ENCODE data around the gene FRMD4B.

The FRMD4B gene

GRCh38 chr3:69186575-69187093 lies 199.3 kb downstream of the FRMD4B start:
- no peak overlapping the region for H3K4me2 ChIP-seq (ENCODE audit: low read length)
- H4K20me1 ChIP-seq (ENCODE audit: insufficient read depth, low read length), result no peaks in the 10 kb centered on the region
- H3K36me3 ChIP-seq (ENCODE audit: insufficient read depth, low read length), result no peaks in the 10 kb centered on the region
- no peak overlapping the region for H3K27ac ChIP-seq (ENCODE audit: low read depth, low read length, poor library complexity, severe bottlenecking)
- H3K9me3 ChIP-seq (ENCODE audit: low read length), result no peaks in the 10 kb centered on the region
- H3K4me1 ChIP-seq (ENCODE audit: insufficient read depth, low read length, severe bottlenecking), result no peaks in the 10 kb centered on the region
- no peaks in the 10 kb centered on the region for H3F3A ChIP-seq (ENCODE audit: insufficient read depth, low read length)
- no peak overlapping the region for H3K9ac ChIP-seq (ENCODE audit: low read length)
- no peak for TF ChIP-seq CTCF (IDR thresholded peaks at IDR 0.05; ENCODE audit: low read length)
- no peak for TF ChIP-seq EZH2 (IDR thresholded peaks at IDR 0.05; ENCODE audit: borderline replicate concordance, low read length)
- no peaks in the 10 kb centered on the region for H3K27me3 ChIP-seq (ENCODE audit: insufficient read depth, low read length)
- H2AFZ ChIP-seq (ENCODE audit: low read length), result no peak overlapping the region
- H3K79me2 ChIP-seq (ENCODE audit: insufficient read depth, low read length), result no peaks in the 10 kb centered on the region
- H3K9me2 ChIP-seq (ENCODE audit: low read depth, low read length), result no peaks in the 10 kb centered on the region
- H3K4me3 ChIP-seq (ENCODE audit: low read depth, low read length, poor library complexity, severe bottlenecking), result no peak overlapping the region

GRCh38 chr3:69182588-69183316 lies 203.1 kb downstream of the FRMD4B start:
- H3K4me2 ChIP-seq (ENCODE audit: low read length), result no peak overlapping the region
- H3K9me2 ChIP-seq (ENCODE audit: low read depth, low read length), result no peaks in the 10 kb centered on the region
- H3K27me3 ChIP-seq (ENCODE audit: insufficient read depth, low read length), result no peaks in the 10 kb centered on the region
- no peaks in the 10 kb centered on the region for H4K20me1 ChIP-seq (ENCODE audit: insufficient read depth, low read length)
- TF ChIP-seq EZH2 (IDR thresholded peaks at IDR 0.05; ENCODE audit: borderline replicate concordance, low read length) (no peak), CTCF (IDR thresholded peaks at IDR 0.05; ENCODE audit: low read length) (no peak)
- H3K79me2 ChIP-seq (ENCODE audit: insufficient read depth, low read length), result no peaks in the 10 kb centered on the region
- H3K9ac ChIP-seq (ENCODE audit: low read length), result no peak overlapping the region
- no peak overlapping the region for H2AFZ ChIP-seq (ENCODE audit: low read length)
- H3K4me1 ChIP-seq (ENCODE audit: insufficient read depth, low read length, severe bottlenecking), result no peaks in the 10 kb centered on the region
- no peaks in the 10 kb centered on the region for H3K9me3 ChIP-seq (ENCODE audit: low read length)
- H3K4me3 ChIP-seq (ENCODE audit: low read depth, low read length, poor library complexity, severe bottlenecking), result no peak overlapping the region
- H3K27ac ChIP-seq (ENCODE audit: low read depth, low read length, poor library complexity, severe bottlenecking), result no peak overlapping the region
- H3F3A ChIP-seq (ENCODE audit: insufficient read depth, low read length), result no peaks in the 10 kb centered on the region
- H3K36me3 ChIP-seq (ENCODE audit: insufficient read depth, low read length), result no peaks in the 10 kb centered on the region

- H3K36me3 ChIP-seq (ENCODE audit: insufficient read depth, low read length), result no peaks in the 10 kb centered on the region
- no peaks in the 10 kb centered on the region for H3K79me2 ChIP-seq (ENCODE audit: insufficient read depth, low read length)
- no peaks in the 10 kb centered on the region for H4K20me1 ChIP-seq (ENCODE audit: insufficient read depth, low read length)
- H3K9me2 ChIP-seq (ENCODE audit: low read depth, low read length), result no peaks in the 10 kb centered on the region
- H3K9me3 ChIP-seq (ENCODE audit: low read length), result no peaks in the 10 kb centered on the region
- H3F3A ChIP-seq (ENCODE audit: insufficient read depth, low read length), result no peaks in the 10 kb centered on the region
- H3K4me2 ChIP-seq (ENCODE audit: low read length), result no peak overlapping the region
- no peaks in the 10 kb centered on the region for H3K27me3 ChIP-seq (ENCODE audit: insufficient read depth, low read length)
- H3K9ac ChIP-seq (ENCODE audit: low read length), result no peak overlapping the region
- no peak overlapping the region for H3K4me3 ChIP-seq (ENCODE audit: low read depth, low read length, poor library complexity, severe bottlenecking)
- H2AFZ ChIP-seq (ENCODE audit: low read length), result no peak overlapping the region
- H3K27ac ChIP-seq (ENCODE audit: low read depth, low read length, poor library complexity, severe bottlenecking), result no peak overlapping the region
- no peaks in the 10 kb centered on the region for H3K4me1 ChIP-seq (ENCODE audit: insufficient read depth, low read length, severe bottlenecking)
- TF ChIP-seq EZH2 (IDR thresholded peaks at IDR 0.05; ENCODE audit: borderline replicate concordance, low read length) (no peak), CTCF (IDR thresholded peaks at IDR 0.05; ENCODE audit: low read length) (no peak)
These were observed 204.2 kb downstream of the FRMD4B start for GRCh38 chr3:69181592-69182211.

Data from OCI-LY1 (cell line).